GM12801 (cell line): ENCODE data around the gene SLC36A3.

Experiments
- TF ChIP-seq, protein P1 (sequence below): IDR thresholded peaks from one replicate; pipeline ENCODE4 v1.5.1; 2011; ENCODE audit warnings: control low read depth; ENCODE audit not compliant: insufficient read length; ENCODE audit errors: extremely low read depth

SLC36A3 gene

DNA sequence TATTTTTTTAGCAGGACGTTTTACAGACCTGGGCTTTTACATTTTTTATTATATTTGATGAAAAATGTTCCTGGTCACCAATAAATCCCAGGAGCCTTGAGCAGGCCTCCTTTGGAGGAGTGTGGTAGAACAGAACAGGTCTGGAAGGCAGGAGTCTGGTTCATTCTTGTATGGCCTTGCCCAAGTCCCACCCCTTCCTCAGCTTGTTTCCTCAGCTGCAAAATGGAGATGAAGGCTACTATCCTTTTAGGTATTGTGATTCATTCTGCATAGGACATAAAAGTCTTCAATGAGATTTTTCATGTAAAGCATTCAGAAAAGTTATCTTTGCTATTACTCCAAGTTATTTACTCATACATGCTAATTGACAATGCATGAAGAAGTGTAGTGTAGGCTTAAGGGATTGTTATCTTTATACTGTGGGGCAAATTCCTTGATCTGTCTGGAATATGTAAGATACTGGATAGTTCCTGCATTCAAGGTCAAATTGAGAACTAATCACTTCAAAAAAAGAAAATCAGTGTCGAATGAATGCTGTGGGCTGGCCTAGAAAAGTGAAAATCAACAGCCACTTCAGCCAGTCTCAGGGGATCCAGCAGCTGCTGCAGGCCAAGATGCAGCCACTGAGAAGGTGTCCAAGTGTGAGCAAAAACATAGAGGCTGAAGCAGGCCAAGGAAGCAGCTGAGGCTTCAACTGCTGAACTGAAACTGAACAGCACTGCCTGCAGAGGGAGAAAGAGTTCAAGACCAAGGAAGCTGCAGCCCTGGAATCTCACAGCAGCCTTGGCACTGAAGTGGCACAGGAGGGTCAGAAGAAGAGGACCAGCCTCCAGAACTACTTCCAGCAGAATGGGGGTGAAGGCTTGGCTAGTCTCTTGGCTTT lies 15.5 kb upstream of the SLC36A3 start:
- TF ChIP-seq, protein P1, sequence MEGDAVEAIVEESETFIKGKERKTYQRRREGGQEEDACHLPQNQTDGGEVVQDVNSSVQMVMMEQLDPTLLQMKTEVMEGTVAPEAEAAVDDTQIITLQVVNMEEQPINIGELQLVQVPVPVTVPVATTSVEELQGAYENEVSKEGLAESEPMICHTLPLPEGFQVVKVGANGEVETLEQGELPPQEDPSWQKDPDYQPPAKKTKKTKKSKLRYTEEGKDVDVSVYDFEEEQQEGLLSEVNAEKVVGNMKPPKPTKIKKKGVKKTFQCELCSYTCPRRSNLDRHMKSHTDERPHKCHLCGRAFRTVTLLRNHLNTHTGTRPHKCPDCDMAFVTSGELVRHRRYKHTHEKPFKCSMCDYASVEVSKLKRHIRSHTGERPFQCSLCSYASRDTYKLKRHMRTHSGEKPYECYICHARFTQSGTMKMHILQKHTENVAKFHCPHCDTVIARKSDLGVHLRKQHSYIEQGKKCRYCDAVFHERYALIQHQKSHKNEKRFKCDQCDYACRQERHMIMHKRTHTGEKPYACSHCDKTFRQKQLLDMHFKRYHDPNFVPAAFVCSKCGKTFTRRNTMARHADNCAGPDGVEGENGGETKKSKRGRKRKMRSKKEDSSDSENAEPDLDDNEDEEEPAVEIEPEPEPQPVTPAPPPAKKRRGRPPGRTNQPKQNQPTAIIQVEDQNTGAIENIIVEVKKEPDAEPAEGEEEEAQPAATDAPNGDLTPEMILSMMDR = no peak

DNA sequence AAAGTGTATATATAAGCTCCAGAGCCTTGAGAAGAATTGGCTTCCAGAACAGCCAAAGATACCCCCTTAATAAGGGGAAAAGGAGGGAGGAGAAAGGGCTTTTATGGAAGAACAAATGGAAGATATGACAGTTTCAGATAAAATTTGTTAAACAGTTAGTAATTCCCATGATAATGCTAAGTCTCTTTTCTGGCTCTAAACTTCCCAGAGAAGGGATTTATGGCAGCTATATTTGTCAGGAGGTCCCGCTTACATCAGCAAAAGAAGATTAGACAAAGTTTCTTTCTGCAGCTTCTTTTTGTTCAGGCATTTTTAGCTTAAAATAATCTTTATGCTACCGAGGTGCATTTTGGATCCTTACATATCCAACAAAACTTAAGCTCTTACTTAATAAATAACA lies 14.3 kb upstream of the SLC36A3 start:
- TF ChIP-seq, protein P1 = no peak

DNA sequence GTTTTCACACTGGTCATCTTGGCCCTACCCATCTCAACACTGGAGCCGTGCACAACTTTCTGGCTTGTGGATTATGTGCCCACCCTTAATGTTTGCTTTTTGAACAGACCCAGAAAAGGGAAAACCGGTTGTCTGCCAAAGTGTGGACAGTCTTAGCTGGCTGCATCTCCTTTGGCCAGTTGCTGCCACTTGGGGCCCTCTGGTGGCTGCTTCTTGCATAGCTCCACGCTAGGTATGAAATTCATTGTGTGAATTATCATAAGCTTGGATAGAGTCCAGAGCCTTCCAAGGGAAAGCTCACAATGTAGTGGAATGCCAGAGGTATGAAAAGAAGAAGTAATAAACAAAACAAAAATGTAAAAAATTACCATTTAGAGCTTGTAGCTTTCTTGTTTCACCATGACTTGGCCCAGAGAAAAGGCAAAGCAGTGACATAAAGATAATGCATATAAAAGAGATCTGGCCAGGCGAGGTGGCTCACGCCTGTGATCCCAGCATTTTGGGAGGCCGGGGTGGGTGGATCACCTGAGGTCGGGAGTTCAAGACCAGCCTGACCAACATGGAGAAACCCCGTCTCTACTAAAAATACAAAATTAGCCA lies 12.5 kb upstream of the SLC36A3 start:
- TF ChIP-seq, protein P1 = no peak

DNA sequence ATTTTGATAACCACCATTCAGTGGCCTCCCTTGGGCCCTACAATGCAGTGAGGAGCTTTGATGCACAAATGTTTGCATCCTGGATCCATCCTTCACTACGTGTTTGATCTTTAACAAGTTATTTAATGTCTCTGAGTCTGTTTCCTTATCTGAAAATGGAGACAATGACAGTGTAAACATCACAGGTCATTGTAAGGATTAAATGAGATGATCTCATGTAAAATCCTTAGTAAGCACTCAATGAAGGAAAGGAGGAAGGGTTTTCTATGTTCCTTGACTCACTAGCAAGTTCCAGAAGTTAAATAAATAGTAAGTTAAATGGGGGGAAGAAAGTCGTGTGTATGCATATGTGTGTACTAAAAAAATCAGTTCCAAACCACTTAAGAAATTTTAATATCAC lies 9.8 kb upstream of the SLC36A3 start:
- TF ChIP-seq, protein P1 = no peak

DNA sequence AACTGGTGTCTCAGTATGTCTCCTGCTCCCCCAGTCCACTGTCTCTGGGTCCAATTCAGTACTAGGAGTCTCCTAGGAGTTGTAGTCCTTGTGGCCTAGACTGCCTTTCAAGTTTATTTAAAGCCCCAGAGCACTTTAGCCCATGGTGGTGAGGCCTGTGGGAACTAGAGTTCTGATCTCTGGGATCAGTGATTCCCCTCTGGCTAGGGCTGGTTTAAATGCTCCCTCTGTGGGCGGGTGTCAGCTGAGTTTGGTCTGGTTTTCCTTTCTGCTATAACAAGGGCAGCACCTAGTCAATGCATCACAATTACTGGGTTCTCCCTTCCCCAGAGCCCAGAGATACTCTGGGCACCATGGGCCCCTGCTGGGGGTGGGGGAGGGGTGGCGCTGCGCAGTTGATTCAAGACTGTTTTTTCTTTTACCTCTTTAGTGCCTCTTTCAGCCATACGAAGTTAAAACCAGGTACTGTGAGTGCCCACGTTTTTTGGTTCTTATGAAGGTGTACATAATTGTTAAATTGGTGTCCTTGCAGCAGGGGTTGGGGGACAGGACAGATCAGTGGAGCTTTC lies 9.3 kb upstream of the SLC36A3 start:
- TF ChIP-seq, protein P1 = no peak

DNA sequence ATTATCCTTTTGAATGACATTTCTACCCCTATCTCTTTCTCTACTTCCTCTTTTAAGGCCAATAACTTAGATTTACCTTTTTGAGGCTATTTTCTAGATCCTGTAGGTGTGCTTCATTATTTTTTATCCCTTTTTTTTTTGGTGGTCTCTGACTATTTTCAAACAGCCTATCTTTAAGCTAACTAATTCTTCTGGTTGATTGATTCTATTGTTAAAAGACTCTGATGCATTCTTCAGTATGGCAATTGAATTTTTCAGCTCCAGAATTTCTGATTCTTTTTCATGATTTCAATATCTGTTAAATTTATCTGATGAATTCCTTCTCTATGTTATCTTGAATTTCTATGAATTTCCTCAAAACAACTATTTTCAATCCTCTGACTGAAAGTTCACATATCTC lies 7.4 kb upstream of the SLC36A3 start:
- TF ChIP-seq, protein P1 = no peak

DNA sequence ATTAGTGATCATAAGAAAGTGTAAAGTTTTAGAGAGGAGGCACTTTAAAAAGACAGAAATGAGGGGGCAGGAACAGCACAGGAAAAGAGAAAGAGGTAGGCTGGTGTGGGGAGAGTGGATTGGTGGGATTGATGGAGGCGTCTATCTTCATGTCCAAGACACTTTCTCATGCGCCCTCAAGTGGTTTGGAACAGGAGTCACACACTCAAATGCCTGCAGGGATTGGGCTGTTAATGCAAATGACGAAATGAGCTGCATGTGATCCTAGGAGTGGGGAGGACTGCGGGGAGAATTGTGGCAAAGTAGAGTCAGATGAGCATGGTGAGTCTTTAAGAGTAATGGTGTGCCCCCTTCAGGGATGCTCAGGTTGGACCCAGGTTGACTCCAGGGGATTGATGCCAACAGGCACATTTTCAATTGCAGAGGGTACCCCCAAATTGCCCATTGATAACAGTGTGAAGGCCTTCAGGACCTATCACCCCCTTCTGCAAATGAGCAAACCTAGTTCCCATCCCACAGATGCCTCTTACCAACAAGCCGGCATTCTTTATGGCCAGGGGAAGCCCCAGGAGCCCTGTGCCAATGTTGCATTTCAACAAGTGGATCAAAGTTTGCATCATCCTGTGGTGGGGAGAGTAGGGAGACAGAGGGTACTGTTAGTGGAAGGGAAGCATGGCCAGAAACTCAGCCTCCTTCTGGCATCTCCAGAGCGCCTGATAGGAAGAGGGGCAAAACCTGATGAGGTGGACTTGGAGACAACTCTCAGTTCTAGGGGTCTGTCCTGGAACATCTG lies 5.3 kb downstream of the SLC36A3 start:
- TF ChIP-seq, protein P1 = no peak
